Endothelial cell of umbilical vein (primary cell): Measurements from ENCODE around the gene ANGPTL1. TPM values are rescaled to one million over a fixed set of nuclear protein-coding genes. Genes with fewer than 3 reads are reported as not detected.

Source experiments
- BruUV-seq: library from RNA; stranded (reverse); fragments of 400-500 nt; replicated peaks from 2 replicates; lab custom pipeline; 2021; lab: Mats Ljungman, UMichigan
- CTCF ChIA-PET: fragments of 300-600, 350-600 bp; sonication (Branson Sonifier 250); formaldehyde crosslinking; loops from one replicate; lab custom pipeline; 2021; ENCODE audit warnings: antibody characterized with exemption, inconsistent platforms; lab: Charles Lee
- POLR2A ChIA-PET: fragments of 300-600, 350-600 bp; sonication (Branson Sonifier 250); formaldehyde crosslinking; loops from one replicate; lab custom pipeline; 2021; ENCODE audit warnings: antibody characterized with exemption, inconsistent platforms; lab: Charles Lee
- DNase-seq: peaks from one replicate; pipeline ENCODE4 v3.0.0-alpha.2; 2011; ENCODE audit warnings: low read depth, low spot score
- FAIRE-seq: peaks from 2 replicates; lab custom pipeline; 2011; peaks lifted over from hg19 to GRCh38; lab: Jason Lieb, UNC
- H2AFZ ChIP-seq: 2 replicates; pipeline ENCODE4 v1.6.0; 2012; ENCODE audit warnings: low read depth, low read length, control low read depth, inconsistent platforms
- H3K27ac ChIP-seq: 2 replicates; pipeline ENCODE4 v1.5.1; 2011; ENCODE audit warnings: low read depth, mild to moderate bottlenecking, control low read depth, low read length, moderate library complexity; ENCODE audit not compliant: insufficient read depth
- H3K27me3 ChIP-seq, 2 experiments: 2 replicates each; pipeline versions ENCODE4 v1.6.0 to v1.6.1; 2011; ENCODE audit warnings: low read length in 2 of 2, mixed read lengths in 1 of 2; ENCODE audit not compliant: control insufficient read depth in 2 of 2, insufficient read depth in 2 of 2
- H3K36me3 ChIP-seq, 2 experiments: 2 replicates in 1 of 2; 3 replicates in 1 of 2; pipeline ENCODE4 v1.5.1; 2011; ENCODE audit warnings: low read length in 2 of 2, mild to moderate bottlenecking in 1 of 2, moderate library complexity in 1 of 2; ENCODE audit not compliant: control insufficient read depth in 2 of 2, insufficient read depth in 2 of 2; ENCODE audit errors: extremely low read depth in 1 of 2
- H3K4me1 ChIP-seq: 3 replicates; pipeline ENCODE4 v1.5.1; 2011; ENCODE audit warnings: mild to moderate bottlenecking, low read length; ENCODE audit not compliant: control insufficient read depth, insufficient read depth; ENCODE audit errors: extremely low read depth
- H3K4me2 ChIP-seq: 2 replicates; pipeline ENCODE4 v1.6.1; 2011; ENCODE audit warnings: low read length, control low read depth, mixed read lengths; ENCODE audit not compliant: insufficient read depth
- H3K4me3 ChIP-seq, 3 experiments: fragments of 200-600 bp in 1 of 3; sonication (generic), shearing (Covaris generic) in 1 of 3; replicated peaks in 1 of 3; 2 replicates each; pipeline ENCODE4 v1.5.1; 2011 to 2016; ENCODE audit warnings: control low read depth in 3 of 3, low read length in 3 of 3, mild to moderate bottlenecking in 2 of 3, inconsistent platforms in 1 of 3, low read depth in 1 of 3, moderate library complexity in 1 of 3; ENCODE audit not compliant: insufficient read depth in 1 of 3
- H3K79me2 ChIP-seq: 2 replicates; pipeline ENCODE4 v1.6.0; 2012; ENCODE audit warnings: low read length, inconsistent platforms; ENCODE audit not compliant: control insufficient read depth, insufficient read depth
- H3K9ac ChIP-seq: replicated peaks from 2 replicates; pipeline ENCODE3; 2011; ENCODE audit warnings: low read length, control low read depth; ENCODE audit not compliant: insufficient read depth; ENCODE audit errors: extremely low read depth
- H3K9me1 ChIP-seq: replicated peaks from 3 replicates; pipeline ENCODE4 v1.6.0; 2011; ENCODE audit warnings: mild to moderate bottlenecking, low read length; ENCODE audit not compliant: control insufficient read depth, insufficient read depth; ENCODE audit errors: extremely low read depth
- H3K9me3 ChIP-seq: replicated peaks from 2 replicates; pipeline ENCODE4 v1.5.1; 2012; ENCODE audit warnings: low read length, inconsistent platforms; ENCODE audit not compliant: control insufficient read depth, insufficient read depth
- H4K20me1 ChIP-seq: replicated peaks from 2 replicates; pipeline ENCODE3; 2011; ENCODE audit warnings: mild to moderate bottlenecking, low read length; ENCODE audit not compliant: control insufficient read depth, insufficient read depth; ENCODE audit errors: extremely low read depth
- EZH2 ChIP-seq: IDR thresholded peaks from 2 replicates; pipeline ENCODE4 v1.6.1; 2012; ENCODE audit warnings: borderline replicate concordance, low read depth, mild to moderate bottlenecking, moderate library complexity, low read length, inconsistent platforms; ENCODE audit not compliant: severe bottlenecking
- FOS ChIP-seq: IDR thresholded peaks from 2 replicates; pipeline ENCODE4 v1.6.1; 2011; ENCODE audit warnings: mild to moderate bottlenecking, low read length, moderate library complexity, borderline replicate concordance; ENCODE audit not compliant: insufficient read depth
- GATA2 ChIP-seq: IDR thresholded peaks from 2 replicates; pipeline ENCODE4 v1.7.0; 2011; ENCODE audit warnings: low read depth, mild to moderate bottlenecking, moderate library complexity, mixed read lengths, low read length; ENCODE audit not compliant: insufficient read length, insufficient read depth
- JUN ChIP-seq: IDR thresholded peaks from 2 replicates; pipeline ENCODE4 v1.6.1; 2011; ENCODE audit warnings: borderline replicate concordance, low read depth; ENCODE audit not compliant: insufficient read length, insufficient read depth
- MYC ChIP-seq: IDR thresholded peaks from one replicate; pipeline ENCODE4 v1.6.1; 2011; ENCODE audit warnings: mild to moderate bottlenecking, low read depth, low read length
- POLR2A ChIP-seq: IDR thresholded peaks from 2 replicates; pipeline ENCODE4 v1.6.1; 2012; ENCODE audit warnings: low read depth, mild to moderate bottlenecking, control low read depth, low read length
- POLR2AphosphoS5 ChIP-seq: IDR thresholded peaks from 2 replicates; pipeline ENCODE4 v1.6.1; 2012; ENCODE audit warnings: low read depth, mild to moderate bottlenecking, control low read depth, low read length, moderate library complexity; ENCODE audit not compliant: insufficient read depth
- dilution Hi-C: fragments of 300-500 bp; cut with MboI; formaldehyde crosslinking; loops from one replicate; pipeline ENCODE4 v1.15.0; 2019; ENCODE audit warnings: low sequenced_read_pairs; ENCODE audit not compliant: extremely low pct_ligation_motif_present
- intact Hi-C: fragments of 100-400 bp; cut with micrococcal nuclease; formaldehyde crosslinking; loops from one replicate; pipeline ENCODE4 v1.10.0; 2022
- polyA plus RNA-seq, 4 experiments: library from polyadenylated mRNA; depleted of rRNA in 3 of 4; stranded (reverse) in 3 of 4; unstranded in 1 of 4; fragments of >200 nt; gene quantifications; 2 replicates each; pipeline versions ENCODE4 v1.2.1 to v1.2.3, GENCODE V29; 2011 to 2012; ENCODE audit warnings: missing spikeins in 1 of 4
- total RNA-seq: library from RNA; stranded (reverse); gene quantifications from 2 replicates; pipeline ENCODE4 v1.2.3, GENCODE V29; 2021
- TF ChIP-seq, protein P1 (sequence below), 2 donors: IDR thresholded peaks; 1 replicate in 1 of 2; 2 replicates in 1 of 2; pipeline ENCODE4 v1.5.1; 2011; ENCODE audit warnings: low read length in 2 of 2, mild to moderate bottlenecking in 2 of 2, moderate library complexity in 2 of 2, control low read depth in 1 of 2, inconsistent platforms in 1 of 2, low read depth in 1 of 2; ENCODE audit not compliant: insufficient read depth in 1 of 2; ENCODE audit errors: extremely low read depth in 1 of 2
- TF ChIP-seq, protein P2 (sequence below): IDR thresholded peaks from 2 replicates; pipeline ENCODE4 v1.6.1; 2011; ENCODE audit not compliant: insufficient read depth, insufficient read length

Gene ANGPTL1
- total and polyA plus RNA-seq, 2 donors (not counting 3 experiments of a cell fraction or from before 2014, with no cell fraction given), result 0.15 TPM; not detected in 1

- H4K20me1 ChIP-seq, result no peaks in the 10 kb centered on the region
- POLR2A ChIA-PET, result no interaction called here
- peaks cover 2% of the 10 kb centered on the region for H3K4me1 ChIP-seq
- CTCF ChIA-PET, result no interaction called here
- dilution Hi-C loops (no loop called here), intact Hi-C loops (no loop called here)
- no peaks in the 10 kb centered on the region for H3K9me1 ChIP-seq
- no peak for FAIRE-seq
- H3K27ac ChIP-seq, result no peak overlapping the region
- no peak overlapping the region for H2AFZ ChIP-seq
- BruUV-seq, result no TSS peak
- TF ChIP-seq GATA2 (no peak), POLR2A (no peak), EZH2 (no peak), JUN (no peak), MYC (no peak), FOS (no peak), POLR2AphosphoS5 (no peak)
- TF ChIP-seq, protein P1, sequence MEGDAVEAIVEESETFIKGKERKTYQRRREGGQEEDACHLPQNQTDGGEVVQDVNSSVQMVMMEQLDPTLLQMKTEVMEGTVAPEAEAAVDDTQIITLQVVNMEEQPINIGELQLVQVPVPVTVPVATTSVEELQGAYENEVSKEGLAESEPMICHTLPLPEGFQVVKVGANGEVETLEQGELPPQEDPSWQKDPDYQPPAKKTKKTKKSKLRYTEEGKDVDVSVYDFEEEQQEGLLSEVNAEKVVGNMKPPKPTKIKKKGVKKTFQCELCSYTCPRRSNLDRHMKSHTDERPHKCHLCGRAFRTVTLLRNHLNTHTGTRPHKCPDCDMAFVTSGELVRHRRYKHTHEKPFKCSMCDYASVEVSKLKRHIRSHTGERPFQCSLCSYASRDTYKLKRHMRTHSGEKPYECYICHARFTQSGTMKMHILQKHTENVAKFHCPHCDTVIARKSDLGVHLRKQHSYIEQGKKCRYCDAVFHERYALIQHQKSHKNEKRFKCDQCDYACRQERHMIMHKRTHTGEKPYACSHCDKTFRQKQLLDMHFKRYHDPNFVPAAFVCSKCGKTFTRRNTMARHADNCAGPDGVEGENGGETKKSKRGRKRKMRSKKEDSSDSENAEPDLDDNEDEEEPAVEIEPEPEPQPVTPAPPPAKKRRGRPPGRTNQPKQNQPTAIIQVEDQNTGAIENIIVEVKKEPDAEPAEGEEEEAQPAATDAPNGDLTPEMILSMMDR (IDR thresholded peaks at IDR 0.05; ENCODE audit: extremely low read depth in 1 of 2, insufficient read depth in 1 of 2, low read depth in 1 of 2, low read length in 2 of 2), result no peak
- TF ChIP-seq, protein P2, sequence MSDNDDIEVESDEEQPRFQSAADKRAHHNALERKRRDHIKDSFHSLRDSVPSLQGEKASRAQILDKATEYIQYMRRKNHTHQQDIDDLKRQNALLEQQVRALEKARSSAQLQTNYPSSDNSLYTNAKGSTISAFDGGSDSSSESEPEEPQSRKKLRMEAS, result no peak
- no peaks in the 10 kb centered on the region for H3K79me2 ChIP-seq
- no peaks in the 10 kb centered on the region for H3K36me3 ChIP-seq
- H3K9me3 ChIP-seq, result no peaks in the 10 kb centered on the region
- no peak overlapping the region for H3K4me2 ChIP-seq
- DNase-seq, result no peak
- no peaks in the 10 kb centered on the region for H3K27me3 ChIP-seq
- no peak overlapping the region for H3K4me3 ChIP-seq
- no peak overlapping the region for H3K9ac ChIP-seq
Measured at GRCh38 chr1:178844436-178844835, 26.4 kb downstream of the ANGPTL1 start.
